Mesothelial cell of epicardium (in vitro differentiated cells): Measurements from ENCODE around the gene RNF20. TPM values are rescaled to one million over a fixed set of nuclear protein-coding genes. Genes with fewer than 3 reads are reported as not detected.
"Not testable (repeated sequence)": the region's sequence is repeated elsewhere in the genome, so short reads cannot be mapped to it uniquely, and the experiment has no call there.

ENCODE experiments used
- DNase-seq, 2 experiments: peaks; one replicate each; pipeline ENCODE4 v3.0.0; 2021; ENCODE audit warnings: low spot score in 2 of 2; ENCODE audit not compliant: unreplicated experiment in 2 of 2
- H3K27ac Mint-ChIP-seq: 2 replicates; pipeline ENCODE4 v1.8.0; 2021; ENCODE audit warnings: mixed read lengths
- H3K27me3 Mint-ChIP-seq: 2 replicates; pipeline ENCODE4 v1.8.0; 2021; ENCODE audit warnings: low read depth, mixed read lengths
- H3K36me3 Mint-ChIP-seq: 2 replicates; pipeline ENCODE4 v1.8.0; 2021; ENCODE audit warnings: mixed read lengths
- H3K4me1 Mint-ChIP-seq: 2 replicates; pipeline ENCODE4 v1.8.0; 2021; ENCODE audit warnings: mixed read lengths
- H3K4me3 Mint-ChIP-seq: 2 replicates; pipeline ENCODE4 v1.8.0; 2021; ENCODE audit warnings: mild to moderate bottlenecking, moderate library complexity, mixed read lengths
- H3K9me3 Mint-ChIP-seq: 2 replicates; pipeline ENCODE4 v1.8.0; 2021; ENCODE audit warnings: mixed read lengths
- CTCF ChIP-seq: fragments of 200-600 bp; sonication (generic); IDR thresholded peaks from one replicate; pipeline ENCODE4 v1.5.0; 2021; ENCODE audit warnings: antibody characterized with exemption; ENCODE audit not compliant: unreplicated experiment
- total RNA-seq: library from RNA; stranded (reverse); gene quantifications from 3 replicates; pipeline ENCODE4 v1.2.1, GENCODE V29; 2021

The RNF20 gene
- total RNA-seq, 1 donor from 2014 or later = 49.0 TPM

- H3K4me1 Mint-ChIP-seq = peaks cover 18% of the 10 kb centered on the region
- H3K27me3 Mint-ChIP-seq = peaks cover 2% of the 10 kb centered on the region
- H3K9me3 Mint-ChIP-seq = no peaks in the 10 kb centered on the region
- no peak for TF ChIP-seq CTCF
- no peak for DNase-seq
- H3K36me3 Mint-ChIP-seq = no peaks in the 10 kb centered on the region
- no peak overlapping the region for H3K4me3 Mint-ChIP-seq
- no peak overlapping the region for H3K27ac Mint-ChIP-seq
Measured at GRCh38 chr9:101511009-101511408, 22.6 kb upstream of the RNF20 start.

GRCh38 chr9:101512116-101512515, 21.5 kb upstream of the RNF20 start:
- TF ChIP-seq CTCF = no peak
- H3K27ac Mint-ChIP-seq = no peak overlapping the region
- no peak overlapping the region for H3K4me3 Mint-ChIP-seq
- H3K27me3 Mint-ChIP-seq = peaks cover 5% of the 10 kb centered on the region
- H3K4me1 Mint-ChIP-seq = peaks cover 18% of the 10 kb centered on the region
- H3K9me3 Mint-ChIP-seq = no peaks in the 10 kb centered on the region
- DNase-seq = no peak
- no peaks in the 10 kb centered on the region for H3K36me3 Mint-ChIP-seq

- DNase-seq = no peak
- Mint-ChIP-seq H3K9me3 (peaks cover 3% of the 10 kb centered on the region), H3K4me3 (no peak overlapping the region), H3K27me3 (peaks cover 5% of the 10 kb centered on the region), H3K27ac (no peak overlapping the region), H3K36me3 (no peaks in the 10 kb centered on the region), H3K4me1 (peaks cover 11% of the 10 kb centered on the region)
- no peak for TF ChIP-seq CTCF
Measured at GRCh38 chr9:101513351-101513750, 20.3 kb upstream of the RNF20 start.

GRCh38 chr9:101514071-101514470, 19.6 kb upstream of the RNF20 start:
- no peak for DNase-seq
- Mint-ChIP-seq H3K4me1 (peaks cover 10% of the 10 kb centered on the region), H3K27me3 (peaks cover 5% of the 10 kb centered on the region), H3K4me3 (no peak overlapping the region), H3K27ac (peak overlapping the region; percentile 3), H3K9me3 (peaks cover 6% of the 10 kb centered on the region), H3K36me3 (no peaks in the 10 kb centered on the region)
- no peak for TF ChIP-seq CTCF

- H3K27ac Mint-ChIP-seq = no peak overlapping the region
- no peak for TF ChIP-seq CTCF
- H3K4me1 Mint-ChIP-seq = peaks cover 10% of the 10 kb centered on the region
- peaks cover 11% of the 10 kb centered on the region for H3K27me3 Mint-ChIP-seq
- H3K4me3 Mint-ChIP-seq = no peak overlapping the region
- H3K36me3 Mint-ChIP-seq = no peaks in the 10 kb centered on the region
- DNase-seq = no peak
- peaks cover 6% of the 10 kb centered on the region for H3K9me3 Mint-ChIP-seq
Measured at GRCh38 chr9:101516655-101517054, 17.0 kb upstream of the RNF20 start.

GRCh38 chr9:101518489-101518888, 15.2 kb upstream of the RNF20 start:
- DNase-seq, H3K4me1 Mint-ChIP-seq, H3K27ac Mint-ChIP-seq, H3K9me3 Mint-ChIP-seq, H3K36me3 Mint-ChIP-seq, H3K4me3 Mint-ChIP-seq: not testable (repeated sequence)
- peaks cover 17% of the 10 kb centered on the region for H3K27me3 Mint-ChIP-seq
